Astrocyte (in vitro differentiated cells and primary cell): ENCODE results near the gene SLCO4A1.

ENCODE experiments used
- EZH2 ChIP-seq: IDR thresholded peaks from 2 replicates; pipeline ENCODE4 v1.6.1; 2012; ENCODE audit warnings: mild to moderate bottlenecking, low read length, inconsistent platforms; ENCODE audit not compliant: insufficient read depth
- TF ChIP-seq, protein P1 (sequence below): IDR thresholded peaks from 2 replicates; pipeline ENCODE4 v1.5.1; 2011; ENCODE audit warnings: low read depth, mild to moderate bottlenecking, inconsistent platforms, low read length, moderate library complexity; ENCODE audit not compliant: insufficient read depth

- TF ChIP-seq, protein P1, sequence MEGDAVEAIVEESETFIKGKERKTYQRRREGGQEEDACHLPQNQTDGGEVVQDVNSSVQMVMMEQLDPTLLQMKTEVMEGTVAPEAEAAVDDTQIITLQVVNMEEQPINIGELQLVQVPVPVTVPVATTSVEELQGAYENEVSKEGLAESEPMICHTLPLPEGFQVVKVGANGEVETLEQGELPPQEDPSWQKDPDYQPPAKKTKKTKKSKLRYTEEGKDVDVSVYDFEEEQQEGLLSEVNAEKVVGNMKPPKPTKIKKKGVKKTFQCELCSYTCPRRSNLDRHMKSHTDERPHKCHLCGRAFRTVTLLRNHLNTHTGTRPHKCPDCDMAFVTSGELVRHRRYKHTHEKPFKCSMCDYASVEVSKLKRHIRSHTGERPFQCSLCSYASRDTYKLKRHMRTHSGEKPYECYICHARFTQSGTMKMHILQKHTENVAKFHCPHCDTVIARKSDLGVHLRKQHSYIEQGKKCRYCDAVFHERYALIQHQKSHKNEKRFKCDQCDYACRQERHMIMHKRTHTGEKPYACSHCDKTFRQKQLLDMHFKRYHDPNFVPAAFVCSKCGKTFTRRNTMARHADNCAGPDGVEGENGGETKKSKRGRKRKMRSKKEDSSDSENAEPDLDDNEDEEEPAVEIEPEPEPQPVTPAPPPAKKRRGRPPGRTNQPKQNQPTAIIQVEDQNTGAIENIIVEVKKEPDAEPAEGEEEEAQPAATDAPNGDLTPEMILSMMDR = no peak
- no peak for TF ChIP-seq EZH2
Measured at GRCh38 chr20:62598761-62599194, 43.5 kb upstream of the SLCO4A1 start.
